Endothelial cell of umbilical vein (primary cell): ENCODE measurements around the gene TNIP1. TPM values are rescaled to one million over a fixed set of nuclear protein-coding genes. Genes with fewer than 3 reads are reported as not detected.

Experiments
- BruUV-seq: library from RNA; stranded (reverse); fragments of 400-500 nt; replicated peaks from 2 replicates; lab custom pipeline; 2021; lab: Mats Ljungman, UMichigan
- CTCF ChIA-PET: fragments of 300-600, 350-600 bp; sonication (Branson Sonifier 250); formaldehyde crosslinking; loops from one replicate; lab custom pipeline; 2021; ENCODE audit warnings: antibody characterized with exemption, inconsistent platforms; lab: Charles Lee
- POLR2A ChIA-PET: fragments of 300-600, 350-600 bp; sonication (Branson Sonifier 250); formaldehyde crosslinking; loops from one replicate; lab custom pipeline; 2021; ENCODE audit warnings: antibody characterized with exemption, inconsistent platforms; lab: Charles Lee
- DNase-seq: peaks from one replicate; pipeline ENCODE4 v3.0.0-alpha.2; 2011; ENCODE audit warnings: low read depth, low spot score
- FAIRE-seq: peaks from 2 replicates; lab custom pipeline; 2011; peaks lifted over from hg19 to GRCh38; lab: Jason Lieb, UNC
- H2AFZ ChIP-seq: 2 replicates; pipeline ENCODE4 v1.6.0; 2012; ENCODE audit warnings: low read depth, low read length, control low read depth, inconsistent platforms
- H3K27ac ChIP-seq: 2 replicates; pipeline ENCODE4 v1.5.1; 2011; ENCODE audit warnings: low read depth, mild to moderate bottlenecking, control low read depth, low read length, moderate library complexity; ENCODE audit not compliant: insufficient read depth
- H3K27me3 ChIP-seq, 2 experiments: 2 replicates each; pipeline versions ENCODE4 v1.6.0 to v1.6.1; 2011; ENCODE audit warnings: low read length in 2 of 2, mixed read lengths in 1 of 2; ENCODE audit not compliant: control insufficient read depth in 2 of 2, insufficient read depth in 2 of 2
- H3K36me3 ChIP-seq, 2 experiments: 2 replicates in 1 of 2; 3 replicates in 1 of 2; pipeline ENCODE4 v1.5.1; 2011; ENCODE audit warnings: low read length in 2 of 2, mild to moderate bottlenecking in 1 of 2, moderate library complexity in 1 of 2; ENCODE audit not compliant: control insufficient read depth in 2 of 2, insufficient read depth in 2 of 2; ENCODE audit errors: extremely low read depth in 1 of 2
- H3K4me1 ChIP-seq: 3 replicates; pipeline ENCODE4 v1.5.1; 2011; ENCODE audit warnings: mild to moderate bottlenecking, low read length; ENCODE audit not compliant: control insufficient read depth, insufficient read depth; ENCODE audit errors: extremely low read depth
- H3K4me2 ChIP-seq: 2 replicates; pipeline ENCODE4 v1.6.1; 2011; ENCODE audit warnings: low read length, control low read depth, mixed read lengths; ENCODE audit not compliant: insufficient read depth
- H3K4me3 ChIP-seq, 3 experiments: fragments of 200-600 bp in 1 of 3; sonication (generic), shearing (Covaris generic) in 1 of 3; replicated peaks in 1 of 3; 2 replicates each; pipeline ENCODE4 v1.5.1; 2011 to 2016; ENCODE audit warnings: control low read depth in 3 of 3, low read length in 3 of 3, mild to moderate bottlenecking in 2 of 3, inconsistent platforms in 1 of 3, low read depth in 1 of 3, moderate library complexity in 1 of 3; ENCODE audit not compliant: insufficient read depth in 1 of 3
- H3K79me2 ChIP-seq: 2 replicates; pipeline ENCODE4 v1.6.0; 2012; ENCODE audit warnings: low read length, inconsistent platforms; ENCODE audit not compliant: control insufficient read depth, insufficient read depth
- H3K9ac ChIP-seq: replicated peaks from 2 replicates; pipeline ENCODE3; 2011; ENCODE audit warnings: low read length, control low read depth; ENCODE audit not compliant: insufficient read depth; ENCODE audit errors: extremely low read depth
- H3K9me1 ChIP-seq: replicated peaks from 3 replicates; pipeline ENCODE4 v1.6.0; 2011; ENCODE audit warnings: mild to moderate bottlenecking, low read length; ENCODE audit not compliant: control insufficient read depth, insufficient read depth; ENCODE audit errors: extremely low read depth
- H3K9me3 ChIP-seq: replicated peaks from 2 replicates; pipeline ENCODE4 v1.5.1; 2012; ENCODE audit warnings: low read length, inconsistent platforms; ENCODE audit not compliant: control insufficient read depth, insufficient read depth
- H4K20me1 ChIP-seq: replicated peaks from 2 replicates; pipeline ENCODE3; 2011; ENCODE audit warnings: mild to moderate bottlenecking, low read length; ENCODE audit not compliant: control insufficient read depth, insufficient read depth; ENCODE audit errors: extremely low read depth
- CTCF ChIP-seq, 2 donors: IDR thresholded peaks; 1 replicate in 1 of 2; 2 replicates in 1 of 2; pipeline ENCODE4 v1.5.1; 2011; ENCODE audit warnings: low read length in 2 of 2, mild to moderate bottlenecking in 2 of 2, moderate library complexity in 2 of 2, control low read depth in 1 of 2, inconsistent platforms in 1 of 2, low read depth in 1 of 2; ENCODE audit not compliant: insufficient read depth in 1 of 2; ENCODE audit errors: extremely low read depth in 1 of 2
- EZH2 ChIP-seq: IDR thresholded peaks from 2 replicates; pipeline ENCODE4 v1.6.1; 2012; ENCODE audit warnings: borderline replicate concordance, low read depth, mild to moderate bottlenecking, moderate library complexity, low read length, inconsistent platforms; ENCODE audit not compliant: severe bottlenecking
- FOS ChIP-seq: IDR thresholded peaks from 2 replicates; pipeline ENCODE4 v1.6.1; 2011; ENCODE audit warnings: mild to moderate bottlenecking, low read length, moderate library complexity, borderline replicate concordance; ENCODE audit not compliant: insufficient read depth
- GATA2 ChIP-seq: IDR thresholded peaks from 2 replicates; pipeline ENCODE4 v1.7.0; 2011; ENCODE audit warnings: low read depth, mild to moderate bottlenecking, moderate library complexity, mixed read lengths, low read length; ENCODE audit not compliant: insufficient read length, insufficient read depth
- JUN ChIP-seq: IDR thresholded peaks from 2 replicates; pipeline ENCODE4 v1.6.1; 2011; ENCODE audit warnings: borderline replicate concordance, low read depth; ENCODE audit not compliant: insufficient read length, insufficient read depth
- MAX ChIP-seq: IDR thresholded peaks from 2 replicates; pipeline ENCODE4 v1.6.1; 2011; ENCODE audit not compliant: insufficient read depth, insufficient read length
- MYC ChIP-seq: IDR thresholded peaks from one replicate; pipeline ENCODE4 v1.6.1; 2011; ENCODE audit warnings: mild to moderate bottlenecking, low read depth, low read length
- POLR2A ChIP-seq: IDR thresholded peaks from 2 replicates; pipeline ENCODE4 v1.6.1; 2012; ENCODE audit warnings: low read depth, mild to moderate bottlenecking, control low read depth, low read length
- POLR2AphosphoS5 ChIP-seq: IDR thresholded peaks from 2 replicates; pipeline ENCODE4 v1.6.1; 2012; ENCODE audit warnings: low read depth, mild to moderate bottlenecking, control low read depth, low read length, moderate library complexity; ENCODE audit not compliant: insufficient read depth
- dilution Hi-C: fragments of 300-500 bp; cut with MboI; formaldehyde crosslinking; loops from one replicate; pipeline ENCODE4 v1.15.0; 2019; ENCODE audit warnings: low sequenced_read_pairs; ENCODE audit not compliant: extremely low pct_ligation_motif_present
- intact Hi-C: fragments of 100-400 bp; cut with micrococcal nuclease; formaldehyde crosslinking; loops from one replicate; pipeline ENCODE4 v1.10.0; 2022
- polyA plus RNA-seq, 4 experiments: library from polyadenylated mRNA; depleted of rRNA in 3 of 4; stranded (reverse) in 3 of 4; unstranded in 1 of 4; fragments of >200 nt; gene quantifications; 2 replicates each; pipeline versions ENCODE4 v1.2.1 to v1.2.3, GENCODE V29; 2011 to 2012; ENCODE audit warnings: missing spikeins in 1 of 4
- total RNA-seq: library from RNA; stranded (reverse); gene quantifications from 2 replicates; pipeline ENCODE4 v1.2.3, GENCODE V29; 2021

TNIP1 gene
- total and polyA plus RNA-seq, 2 donors (not counting 3 experiments of a cell fraction or from before 2014, with no cell fraction given): 43.0 to 96.8 TPM

GRCh38 chr5:151014680-151015343, 66.0 kb downstream of the TNIP1 start:
- ChIA-PET CTCF (interaction anchor here (2.1 to 4.6 kb wide), 2 partner anchors 13 to 100 kb away, joined by 6 to 28 read pairs; no protein-coding TSS in a partner anchor), POLR2A (no interaction called here)
- no peak overlapping the region for H3K9ac ChIP-seq
- dilution Hi-C loops (no loop called here), intact Hi-C loops (no loop called here)
- no peak overlapping the region for H2AFZ ChIP-seq
- H3K27me3 ChIP-seq: peaks cover 7 to 9% of the 10 kb centered on the region in 2 experiments
- no peaks in the 10 kb centered on the region for H3K36me3 ChIP-seq
- H4K20me1 ChIP-seq: no peaks in the 10 kb centered on the region
- no peaks in the 10 kb centered on the region for H3K9me1 ChIP-seq
- no peak overlapping the region for H3K27ac ChIP-seq
- TF ChIP-seq EZH2 (no peak), FOS (no peak), CTCF (IDR thresholded peaks at IDR 0.05; ENCODE audit: extremely low read depth in 1 of 2, insufficient read depth in 1 of 2, low read depth in 1 of 2, low read length in 2 of 2) (no peak)
- DNase-seq (no peak), FAIRE-seq (no peak)
- H3K9me3 ChIP-seq: no peaks in the 10 kb centered on the region
- no peak overlapping the region for H3K4me2 ChIP-seq
- BruUV-seq: no TSS peak
- no peaks in the 10 kb centered on the region for H3K4me1 ChIP-seq
- H3K79me2 ChIP-seq: no peaks in the 10 kb centered on the region
- H3K4me3 ChIP-seq: no peak overlapping the region

- H3K4me1 ChIP-seq: no peaks in the 10 kb centered on the region
- H3K9me1 ChIP-seq: no peaks in the 10 kb centered on the region
- H3K27ac ChIP-seq: no peak overlapping the region
- dilution Hi-C loops (no loop called here), intact Hi-C loops (no loop called here)
- TF ChIP-seq POLR2A (no peak), CTCF (IDR thresholded peaks at IDR 0.05; ENCODE audit: extremely low read depth in 1 of 2, insufficient read depth in 1 of 2, low read depth in 1 of 2, low read length in 2 of 2) (no peak), POLR2AphosphoS5 (no peak), MAX (no peak), FOS (no peak), JUN (no peak), EZH2 (no peak), GATA2 (no peak), MYC (no peak)
- H3K4me3 ChIP-seq: no peak overlapping the region
- no peaks in the 10 kb centered on the region for H3K36me3 ChIP-seq
- FAIRE-seq (no peak), DNase-seq (no peak)
- no peak overlapping the region for H2AFZ ChIP-seq
- CTCF ChIA-PET: interaction anchor here (0.9 to 4.6 kb wide), 5 partner anchors 11 to 103 kb away, joined by 3 to 28 read pairs (median 5); no protein-coding TSS in a partner anchor
- H3K9ac ChIP-seq: no peak overlapping the region
- POLR2A ChIA-PET: no interaction called here
- H3K27me3 ChIP-seq: peaks cover 3 to 7% of the 10 kb centered on the region in 2 experiments
- no peaks in the 10 kb centered on the region for H4K20me1 ChIP-seq
- no peak overlapping the region for H3K4me2 ChIP-seq
- BruUV-seq: no TSS peak
- H3K79me2 ChIP-seq: no peaks in the 10 kb centered on the region
- no peaks in the 10 kb centered on the region for H3K9me3 ChIP-seq
Observed at GRCh38 chr5:151012862-151013261, 68.0 kb downstream of the TNIP1 start.
